Measurements from ENCODE around the gene GRB7. TPM values are rescaled to one million over a fixed set of nuclear protein-coding genes. Genes with fewer than 3 reads are reported as not detected.
"Not testable (repeated sequence)": the region's sequence is repeated elsewhere in the genome, so short reads cannot be mapped to it uniquely, and the experiment has no call there.

GRB7 gene
- total RNA-seq, 5 donors from 2014 or later (not counting 1 experiment from before 2014, with no cell fraction given): 0.19 to 0.41 (median 0.30) TPM; not detected in 2

- DNase-seq (no peak), ATAC-seq (replicated peaks in 1 of 4) (no peak)
- H3K36me3 ChIP-seq (ENCODE audit: control insufficient read depth in 2 of 2, extremely low read depth in 1 of 2, insufficient read depth in 1 of 2, low read length in 1 of 2): peaks cover 0 to 2% of the 10 kb centered on the region in 2 donors
- H3K4me3 ChIP-seq (ENCODE audit: control insufficient read depth in 1 of 2, extremely low read depth in 1 of 2, low read length in 1 of 2): no peak overlapping the region
- WGBS (ENCODE audit: insufficient coverage): 100% methylated on average over 3 of the region's 4 CpGs
- no peaks in the 10 kb centered on the region for H3K9me3 ChIP-seq
- Mint-ChIP-seq H3K9me3 (no peaks in the 10 kb centered on the region), H3K4me3 (no peak overlapping the region), H3K27ac (no peak overlapping the region), H3K4me1 (peaks cover 3 to 8% (median 5%) of the 10 kb centered on the region in 3 donors), H3K27me3 (peaks cover 0 to 3% of the 10 kb centered on the region in 2 donors), H3K36me3 (no peaks in the 10 kb centered on the region)
- ChIA-PET CTCF (no interaction called here), POLR2A (no interaction called here)
- H3K27ac ChIP-seq (ENCODE audit: low read length): no peak overlapping the region
- H3K27me3 ChIP-seq (replicated peaks in 1 of 2; ENCODE audit: control insufficient read depth in 2 of 2, extremely low read depth in 1 of 2, insufficient read depth in 2 of 2, low read length in 1 of 2): peaks cover 0 to 28% of the 10 kb centered on the region in 2 experiments
- H3K4me1 ChIP-seq (ENCODE audit: control insufficient read depth in 1 of 2, extremely low read depth in 1 of 2, insufficient read depth in 2 of 2, low read length in 2 of 2): peaks cover 0 to 11% of the 10 kb centered on the region in 2 experiments
Measured at GRCh38 chr17:39747745-39748144, 10.0 kb downstream of the GRB7 start.

GRCh38 chr17:39748444-39749034 is 10.8 kb downstream of the GRB7 start:
- H3K27me3 Mint-ChIP-seq; ATAC-seq (replicated peaks in 1 of 4); H3K9me3 ChIP-seq; H3K27ac Mint-ChIP-seq; H3K4me3 ChIP-seq (ENCODE audit: control insufficient read depth in 1 of 2, extremely low read depth in 1 of 2, low read length in 1 of 2); H3K9me3 Mint-ChIP-seq; H3K27ac ChIP-seq (ENCODE audit: low read length); DNase-seq; H3K36me3 ChIP-seq (ENCODE audit: control insufficient read depth in 2 of 2, extremely low read depth in 1 of 2, insufficient read depth in 1 of 2, low read length in 1 of 2); POLR2A ChIA-PET; H3K4me3 Mint-ChIP-seq; H3K36me3 Mint-ChIP-seq: not testable (repeated sequence)
- H3K4me1 Mint-ChIP-seq: peaks cover 10 to 16% (median 12%) of the 10 kb centered on the region in 3 donors
- Histone ChIP-seq H3K4me1 (ENCODE audit: control insufficient read depth in 1 of 2, extremely low read depth in 1 of 2, insufficient read depth in 2 of 2, low read length in 2 of 2) (peaks cover 2 to 19% of the 10 kb centered on the region in 2 experiments), H3K27me3 (replicated peaks in 1 of 2; ENCODE audit: control insufficient read depth in 2 of 2, extremely low read depth in 1 of 2, insufficient read depth in 2 of 2, low read length in 1 of 2) (peaks cover 0 to 20% of the 10 kb centered on the region in 2 experiments)
- CTCF ChIA-PET: interaction anchor here in 1 of 2 donors (1.1 kb wide), 1 partner anchor 127 kb away, joined by 3 read pairs; no protein-coding TSS in a partner anchor
- 100% methylated on average over 1 of the region's 8 CpGs for WGBS (ENCODE audit: insufficient coverage)

- Histone ChIP-seq H3K36me3 (ENCODE audit: control insufficient read depth in 2 of 2, extremely low read depth in 1 of 2, insufficient read depth in 1 of 2, low read length in 1 of 2) (no peaks in the 10 kb centered on the region), H3K27me3 (replicated peaks in 1 of 2; ENCODE audit: control insufficient read depth in 2 of 2, extremely low read depth in 1 of 2, insufficient read depth in 2 of 2, low read length in 1 of 2) (peaks cover 0 to 5% of the 10 kb centered on the region in 2 experiments), H3K9me3 (no peaks in the 10 kb centered on the region), H3K27ac (ENCODE audit: low read length) (no peak overlapping the region), H3K4me1 (ENCODE audit: control insufficient read depth in 1 of 2, extremely low read depth in 1 of 2, insufficient read depth in 2 of 2, low read length in 2 of 2) (peaks cover 7 to 30% of the 10 kb centered on the region in 2 experiments), H3K4me3 (ENCODE audit: control insufficient read depth in 1 of 2, extremely low read depth in 1 of 2, low read length in 1 of 2) (no peak overlapping the region)
- H3K27ac Mint-ChIP-seq: no peak overlapping the region
- ATAC-seq (replicated peaks in 1 of 4) (no peak), DNase-seq (no peak)
- H3K9me3 Mint-ChIP-seq: no peaks in the 10 kb centered on the region
- no peaks in the 10 kb centered on the region for H3K27me3 Mint-ChIP-seq
- POLR2A ChIA-PET: interaction anchor here in 1 of 2 donors (0.7 kb wide), 1 partner anchor 32 kb away, joined by 4 read pairs; no protein-coding TSS in a partner anchor
- CTCF ChIA-PET: interaction anchor here in 1 of 2 donors (0.6 kb wide), 1 partner anchor 73 kb away, joined by 5 read pairs; no protein-coding TSS in a partner anchor
- no peaks in the 10 kb centered on the region for H3K36me3 Mint-ChIP-seq
- WGBS (ENCODE audit: insufficient coverage): 81% methylated on average over 5 of the region's 9 CpGs
- peaks cover 15 to 22% (median 18%) of the 10 kb centered on the region in 3 donors for H3K4me1 Mint-ChIP-seq
- H3K4me3 Mint-ChIP-seq: no peak overlapping the region
Measured at GRCh38 chr17:39750131-39751015, 12.6 kb downstream of the GRB7 start.

- H3K27me3 Mint-ChIP-seq: no peaks in the 10 kb centered on the region
- Histone ChIP-seq H3K27ac (ENCODE audit: low read length) (no peak overlapping the region), H3K9me3 (no peaks in the 10 kb centered on the region), H3K36me3 (ENCODE audit: control insufficient read depth in 2 of 2, extremely low read depth in 1 of 2, insufficient read depth in 1 of 2, low read length in 1 of 2) (no peaks in the 10 kb centered on the region), H3K4me1 (ENCODE audit: control insufficient read depth in 1 of 2, extremely low read depth in 1 of 2, insufficient read depth in 2 of 2, low read length in 2 of 2) (peaks cover 14 to 37% of the 10 kb centered on the region in 2 experiments), H3K27me3 (replicated peaks in 1 of 2; ENCODE audit: control insufficient read depth in 2 of 2, extremely low read depth in 1 of 2, insufficient read depth in 2 of 2, low read length in 1 of 2) (peaks cover 0 to 5% of the 10 kb centered on the region in 2 experiments), H3K4me3 (ENCODE audit: control insufficient read depth in 1 of 2, extremely low read depth in 1 of 2, low read length in 1 of 2) (no peak overlapping the region)
- ChIA-PET POLR2A (interaction anchor here in 1 of 2 donors (0.7 kb wide), 1 partner anchor 32 kb away, joined by 4 read pairs; no protein-coding TSS in a partner anchor), CTCF (interaction anchor here (0.5 to 0.6 kb wide), 2 partner anchors 74 to 167 kb away, joined by 3 to 5 read pairs; partner anchors contain the start of gene GSDMB (in 1 of the 2))
- DNase-seq (no peak), ATAC-seq (replicated peaks in 1 of 4) (no peak)
- H3K4me1 Mint-ChIP-seq: peaks cover 22 to 29% (median 26%) of the 10 kb centered on the region in 3 donors
- no peak overlapping the region for H3K4me3 Mint-ChIP-seq
- H3K27ac Mint-ChIP-seq: peak overlapping the region in 1 of 2 donors; percentile 52
- no peaks in the 10 kb centered on the region for H3K36me3 Mint-ChIP-seq
- WGBS (ENCODE audit: insufficient coverage): 83% methylated on average over 2 of the region's 5 CpGs
- H3K9me3 Mint-ChIP-seq: no peaks in the 10 kb centered on the region
Measured at GRCh38 chr17:39751016-39751543, 13.3 kb downstream of the GRB7 start.

- WGBS (ENCODE audit: insufficient coverage): 77% methylated on average over 10 of the region's 10 CpGs
- ChIA-PET POLR2A (no interaction called here), CTCF (interaction anchor here in 1 of 2 donors (0.5 to 2.5 kb wide), 8 partner anchors 12 to 167 kb away, joined by 3 to 14 read pairs (median 3); partner anchors contain the start of genes GSDMB and MIEN1)
- Mint-ChIP-seq H3K27me3 (no peaks in the 10 kb centered on the region), H3K4me1 (peaks cover 28 to 35% (median 31%) of the 10 kb centered on the region in 3 donors), H3K27ac (no peak overlapping the region), H3K36me3 (no peaks in the 10 kb centered on the region), H3K9me3 (no peaks in the 10 kb centered on the region), H3K4me3 (no peak overlapping the region)
- H3K27me3 ChIP-seq (replicated peaks in 1 of 2; ENCODE audit: control insufficient read depth in 2 of 2, extremely low read depth in 1 of 2, insufficient read depth in 2 of 2, low read length in 1 of 2): peaks cover 0 to 5% of the 10 kb centered on the region in 2 experiments
- peaks cover 20 to 43% of the 10 kb centered on the region in 2 experiments for H3K4me1 ChIP-seq (ENCODE audit: control insufficient read depth in 1 of 2, extremely low read depth in 1 of 2, insufficient read depth in 2 of 2, low read length in 2 of 2)
- ATAC-seq (replicated peaks in 1 of 4) (no peak), DNase-seq (no peak)
- H3K36me3 ChIP-seq (ENCODE audit: control insufficient read depth in 2 of 2, extremely low read depth in 1 of 2, insufficient read depth in 1 of 2, low read length in 1 of 2): no peaks in the 10 kb centered on the region
- H3K4me3 ChIP-seq (ENCODE audit: control insufficient read depth in 1 of 2, extremely low read depth in 1 of 2, low read length in 1 of 2): no peak overlapping the region
- no peak overlapping the region for H3K27ac ChIP-seq (ENCODE audit: low read length)
- no peaks in the 10 kb centered on the region for H3K9me3 ChIP-seq
Measured at GRCh38 chr17:39751637-39752036, 13.9 kb downstream of the GRB7 start.

All from T-cell (primary cell).